ENCODE data around the gene MGAT4A.
A peak's percentile ranks its signal among the peaks of the same experiment; 100 is the strongest.
"Not testable (repeated sequence)": the region's sequence is repeated elsewhere in the genome, so short reads cannot be mapped to it uniquely, and the experiment has no call there.

MGAT4A gene

DNA sequence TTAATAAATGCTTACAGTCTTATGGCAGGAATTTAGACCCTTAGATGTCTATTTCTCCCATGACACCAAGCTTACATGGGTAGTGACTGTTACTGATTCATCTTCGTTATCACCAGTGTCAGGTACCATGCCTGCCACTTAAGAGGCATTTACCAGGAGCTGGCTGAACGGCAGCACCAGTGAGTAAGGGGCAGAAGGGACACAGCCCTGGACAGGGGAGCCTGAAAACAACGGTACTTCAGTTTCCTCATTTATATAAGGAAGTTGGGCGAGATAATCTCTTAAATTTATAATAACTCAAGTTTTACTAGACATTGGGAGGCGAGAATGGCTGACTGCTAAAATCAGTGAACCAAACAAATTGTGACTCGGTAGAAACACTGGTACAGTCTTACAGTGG, 123.8 kb downstream of the MGAT4A start:
- DNase-seq (ENCODE audit: low spot score), result no peak

GRCh38 chr2:98606431-98606830, 124.5 kb downstream of the MGAT4A start:
- no peak for DNase-seq (ENCODE audit: low spot score)

DNA sequence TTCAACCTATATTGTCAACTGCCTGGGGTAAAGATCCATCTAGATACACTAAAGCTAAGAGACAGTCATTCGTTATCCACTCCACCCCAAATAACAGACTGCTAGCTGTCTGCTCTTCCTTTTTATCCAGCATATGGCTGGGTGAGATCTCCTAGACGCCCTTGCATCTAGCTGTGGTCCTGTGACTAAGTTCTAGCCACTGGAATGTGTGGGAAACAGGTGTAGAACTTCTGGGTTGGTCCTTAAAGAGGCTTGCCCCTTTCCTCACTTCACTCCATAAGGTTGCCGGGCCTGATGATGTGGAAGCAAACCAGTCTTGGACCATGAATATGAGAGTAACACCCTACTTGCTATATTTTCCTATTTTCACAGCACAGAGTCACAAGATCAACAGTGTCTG, 125.9 kb downstream of the MGAT4A start:
- no peak for DNase-seq (ENCODE audit: low spot score)

DNA sequence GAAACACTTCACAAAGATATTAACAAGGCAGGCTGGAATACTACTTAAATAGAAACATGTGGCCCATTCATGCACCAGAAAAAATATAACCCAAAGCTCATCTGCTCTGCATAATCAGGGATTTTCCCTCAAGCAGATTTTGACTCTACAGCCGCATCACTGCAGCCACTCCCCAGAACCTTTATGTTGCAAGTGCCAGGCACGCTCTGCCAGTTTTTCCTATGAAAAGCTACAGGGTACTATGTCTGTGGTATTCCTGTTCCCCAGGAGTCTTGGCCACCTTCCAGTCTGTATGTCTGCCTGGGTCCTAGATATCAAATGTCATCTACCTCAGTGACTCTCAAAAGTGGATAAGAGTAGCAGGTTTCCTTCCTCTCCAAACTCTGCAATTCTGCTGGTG, 126.4 kb downstream of the MGAT4A start:
- DNase-seq (ENCODE audit: low spot score), result no peak

DNA sequence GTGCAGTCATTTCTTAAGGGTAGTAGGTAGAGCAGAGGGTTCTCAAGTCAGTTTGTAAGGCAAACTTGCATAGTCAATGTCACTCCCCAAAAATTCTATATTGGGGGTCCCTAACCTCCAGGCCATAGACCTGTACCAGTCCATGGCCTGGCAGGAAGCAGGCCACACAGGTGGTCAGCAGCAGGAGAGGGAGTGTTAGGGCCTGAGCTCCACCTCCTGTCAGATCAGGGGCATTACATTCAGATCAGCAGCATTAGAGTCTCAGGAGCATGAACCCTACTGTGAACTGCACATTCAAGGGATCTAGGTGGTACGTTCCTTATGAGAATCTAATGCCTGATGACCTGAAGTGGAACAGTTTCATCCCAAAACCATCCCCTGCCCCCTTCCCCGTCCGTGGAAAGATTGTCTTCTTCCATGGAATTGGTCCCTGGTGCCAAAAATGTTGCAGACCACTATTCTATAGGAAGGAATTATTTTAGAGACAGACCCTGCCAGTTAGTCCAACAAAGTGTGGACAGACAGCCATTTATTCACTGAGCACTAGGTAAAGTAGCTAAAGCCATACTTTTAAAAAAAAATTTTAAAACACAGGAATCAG, 129.3 kb downstream of the MGAT4A start:
- DNase-seq (ENCODE audit: low spot score), result peak; percentile 54

DNA sequence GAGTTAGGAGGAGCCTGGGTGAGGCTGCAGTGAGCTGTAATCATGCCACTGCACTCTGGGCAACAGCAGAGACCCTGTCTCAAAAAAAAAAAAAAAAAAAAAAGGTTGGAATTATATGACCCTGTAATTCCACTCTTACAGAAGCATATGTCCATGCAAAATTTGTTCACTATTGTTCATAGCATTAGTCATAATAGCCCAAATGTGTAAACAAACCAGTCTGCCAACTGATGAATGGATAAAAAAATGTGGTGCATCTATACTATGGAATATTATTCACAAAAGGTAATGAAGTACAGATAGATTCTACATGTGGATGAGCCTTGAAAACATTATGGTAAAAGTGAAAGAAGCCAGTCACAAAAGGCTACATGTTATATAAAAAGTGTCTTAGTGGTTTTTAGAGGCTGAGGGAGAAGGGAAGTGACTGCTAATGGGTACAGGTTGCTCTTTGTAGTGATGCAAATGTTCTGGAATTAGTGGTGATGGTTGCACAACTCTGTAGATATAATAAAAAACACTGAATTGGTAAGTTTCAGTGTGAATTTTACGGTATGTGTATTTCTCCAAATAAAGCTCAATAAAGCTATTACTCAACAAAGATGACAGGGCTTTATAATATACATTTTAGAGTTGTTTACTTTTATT, 132.0 kb downstream of the MGAT4A start:
- no peak for DNase-seq (ENCODE audit: low spot score)

GRCh38 chr2:98594665-98595064, 136.3 kb downstream of the MGAT4A start:
- not testable (repeated sequence) for DNase-seq (ENCODE audit: low spot score)

GRCh38 chr2:98592565-98592964, 138.4 kb downstream of the MGAT4A start:
- no peak for DNase-seq (ENCODE audit: low spot score)

- no peak for DNase-seq (ENCODE audit: low spot score)
Observed at GRCh38 chr2:98589489-98589888, 141.4 kb downstream of the MGAT4A start.

DNA sequence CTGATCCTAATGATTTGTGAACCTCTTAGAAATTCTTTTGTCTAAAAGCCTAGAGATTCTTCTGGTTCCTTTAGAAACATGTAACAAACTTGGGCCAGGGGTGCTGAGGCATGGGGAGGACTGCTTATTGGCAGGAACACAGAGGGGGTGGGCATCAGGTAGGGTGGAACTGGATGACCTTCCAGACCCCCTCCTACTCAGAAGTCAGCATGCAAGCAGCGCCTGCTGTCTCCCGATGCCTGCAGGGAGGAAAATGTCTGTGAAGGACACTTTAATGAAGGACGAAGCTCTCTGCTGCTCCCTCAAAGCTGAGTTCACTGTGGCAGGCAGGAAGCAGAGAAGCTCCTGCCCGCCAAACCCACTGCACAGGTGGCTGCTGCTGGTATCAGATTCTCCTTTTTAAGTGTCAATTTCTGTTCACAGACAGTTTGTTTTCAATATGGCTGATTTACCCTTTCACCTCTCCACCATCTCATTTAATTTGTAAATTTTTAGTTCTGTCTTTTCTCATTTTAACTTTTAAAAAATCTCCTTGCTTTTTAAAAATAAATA, 142.0 kb downstream of the MGAT4A start:
- DNase-seq (ENCODE audit: low spot score), result no peak

- no peak for DNase-seq (ENCODE audit: low spot score)
Observed at GRCh38 chr2:98586551-98587140, 144.3 kb downstream of the MGAT4A start.

DNA sequence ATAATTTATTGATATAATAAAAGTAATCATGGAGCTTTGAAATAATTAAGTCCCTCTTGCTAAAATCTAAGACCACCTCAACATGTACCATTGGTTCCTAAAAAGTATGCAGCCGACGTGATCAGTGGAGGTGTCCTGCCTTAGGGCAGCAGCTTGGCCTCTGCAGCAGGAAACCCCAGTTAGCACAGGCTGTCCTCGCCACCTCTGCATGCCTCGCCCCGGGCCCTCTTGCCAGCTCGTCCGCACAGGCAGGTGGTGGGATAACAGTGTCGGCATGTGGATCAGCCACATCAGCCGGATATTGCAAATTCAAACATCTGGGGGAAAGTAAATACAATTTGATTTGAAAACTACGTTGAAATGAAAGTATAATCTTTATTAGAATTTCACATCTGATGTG, 145.5 kb downstream of the MGAT4A start:
- DNase-seq (ENCODE audit: low spot score), result no peak

DNA sequence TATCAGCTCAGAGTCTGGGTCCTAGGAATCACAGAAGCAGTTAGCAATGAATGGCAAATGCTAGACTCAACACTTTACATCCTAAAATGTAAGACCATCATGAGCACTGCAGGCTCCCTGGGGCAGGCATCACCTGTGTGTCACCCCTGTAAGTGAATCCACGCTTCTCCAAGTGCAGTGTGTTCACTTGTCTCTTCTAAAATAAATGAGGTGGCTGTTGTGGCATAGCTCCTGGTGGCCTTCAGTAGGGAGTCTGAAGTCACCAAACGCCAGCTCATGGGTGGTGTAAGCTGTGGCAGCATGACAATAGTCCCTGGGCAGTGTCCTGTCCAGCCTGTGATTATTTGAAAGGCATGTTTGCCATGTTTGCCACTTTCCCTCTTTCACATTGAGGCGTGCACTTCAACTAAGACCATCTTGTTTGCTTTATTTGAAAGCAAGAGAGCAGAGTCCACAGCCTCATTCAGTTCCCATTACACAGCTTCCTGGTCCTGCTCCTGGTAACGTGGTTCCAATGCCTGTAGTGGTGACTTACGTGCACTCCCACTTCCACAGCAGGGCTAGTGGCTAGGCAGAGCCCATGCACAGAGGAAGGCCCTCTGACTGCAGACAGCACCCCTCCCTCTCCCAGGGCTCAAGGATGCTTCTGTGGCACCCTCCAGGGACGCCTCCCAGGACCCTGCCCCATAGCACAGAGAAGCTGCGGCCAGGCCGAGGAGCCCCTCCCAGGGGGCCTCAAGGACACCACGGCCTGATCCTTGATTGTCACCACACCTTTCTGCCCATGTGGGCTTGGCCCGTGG, 146.9 kb downstream of the MGAT4A start:
- DNase-seq (ENCODE audit: low spot score), result no peak

GRCh38 chr2:98583276-98583675, 147.7 kb downstream of the MGAT4A start:
- DNase-seq (ENCODE audit: low spot score), result no peak

DNA sequence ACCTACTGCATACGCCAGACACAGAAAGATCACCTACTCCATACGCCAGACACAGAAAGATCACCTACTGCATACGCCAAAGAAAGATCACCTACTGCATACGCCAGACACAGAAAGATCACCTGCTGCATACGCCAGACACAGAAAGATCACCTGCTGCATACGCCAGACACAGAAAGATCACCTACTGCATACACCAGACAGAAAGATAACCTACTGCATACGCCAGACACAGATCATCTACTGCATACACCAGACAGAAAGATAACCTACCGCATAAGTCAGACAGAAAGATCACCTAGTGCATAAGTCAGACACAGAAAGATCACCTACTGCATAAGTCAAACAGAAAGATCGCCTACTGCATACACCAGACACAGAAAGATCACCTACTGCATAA, 148.4 kb downstream of the MGAT4A start:
- no peak for DNase-seq (ENCODE audit: low spot score)

GRCh38 chr2:98580656-98581284, 150.2 kb downstream of the MGAT4A start:
- DNase-seq (ENCODE audit: low spot score), result no peak

DNA sequence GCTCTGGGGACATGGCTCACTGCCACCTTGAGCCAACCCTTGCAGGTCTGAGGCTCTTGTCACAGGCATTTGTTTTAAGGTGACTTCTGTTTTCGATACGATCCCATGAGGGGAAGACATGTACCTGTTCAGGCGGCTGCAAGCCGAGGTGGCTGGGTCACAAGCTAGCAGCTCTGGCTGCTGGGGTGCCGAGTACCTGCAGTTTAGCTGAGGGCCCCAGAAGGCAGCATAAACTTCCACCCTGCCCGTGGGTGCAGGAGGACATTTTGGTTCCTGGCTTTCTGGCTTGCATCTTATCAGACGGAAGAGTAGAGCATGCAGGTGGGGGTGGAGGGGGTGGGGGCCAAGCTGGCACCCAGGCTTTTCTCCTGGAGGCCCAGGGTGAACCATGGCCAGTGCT, 151.0 kb downstream of the MGAT4A start:
- no peak for DNase-seq (ENCODE audit: low spot score)

- DNase-seq (ENCODE audit: low spot score), result no peak
Observed at GRCh38 chr2:98578231-98578630, 152.7 kb downstream of the MGAT4A start.

GRCh38 chr2:98577313-98577712, 153.6 kb downstream of the MGAT4A start:
- DNase-seq (ENCODE audit: low spot score), result no peak

DNA sequence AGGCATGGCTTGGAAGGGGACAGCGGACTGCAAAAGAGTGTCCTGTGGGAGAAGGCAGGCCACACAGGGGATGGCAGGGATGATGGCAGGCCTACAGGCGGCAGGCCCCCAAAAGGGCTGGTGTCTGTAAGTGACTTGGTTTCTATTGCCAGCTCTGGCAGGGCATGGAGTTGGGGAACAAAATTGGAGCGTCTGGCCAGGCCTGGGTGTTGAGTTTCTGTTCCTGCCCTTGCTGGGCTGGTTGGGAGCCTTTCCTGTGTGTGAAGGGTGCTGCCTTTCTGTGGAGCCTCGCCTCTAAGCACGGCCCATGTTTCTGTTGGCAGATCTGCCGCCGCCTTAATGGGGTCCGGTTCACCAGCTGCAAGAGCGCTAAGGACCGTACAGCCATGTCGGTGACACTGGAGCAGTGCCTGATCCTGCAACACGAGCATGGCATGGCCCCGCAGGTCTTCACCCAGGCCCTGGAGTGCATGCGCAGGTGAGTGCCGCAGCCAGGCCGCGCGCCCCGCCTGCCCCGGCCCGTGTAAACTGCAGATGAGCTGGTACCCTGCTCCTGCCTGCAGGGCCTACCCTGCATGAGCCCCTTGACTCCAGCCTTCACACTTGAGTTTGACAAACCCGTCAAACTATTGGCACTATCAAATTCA, 154.1 kb downstream of the MGAT4A start:
- no peak for DNase-seq (ENCODE audit: low spot score)

DNA sequence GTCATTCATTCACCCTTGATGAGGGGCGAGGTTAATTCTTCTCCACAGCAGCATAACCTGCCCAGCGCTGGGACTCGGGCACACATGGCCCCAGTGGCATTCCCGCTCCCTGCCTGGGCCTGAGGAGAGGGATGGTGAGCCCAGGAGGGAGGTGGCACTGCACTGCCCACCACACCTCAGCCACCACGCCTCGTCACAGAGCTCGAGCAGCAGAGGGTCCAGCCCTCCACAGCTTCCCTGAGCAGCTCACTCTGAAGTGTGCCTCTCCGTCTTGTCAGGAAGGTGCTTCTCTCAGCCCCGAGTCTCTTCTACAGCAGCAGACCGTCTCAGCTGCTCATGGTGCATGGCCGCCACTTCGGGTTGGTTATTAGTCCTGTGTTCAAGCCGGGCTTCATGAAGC, 157.5 kb downstream of the MGAT4A start:
- DNase-seq (ENCODE audit: low spot score), result no peak

- peak; percentile 32 for DNase-seq (ENCODE audit: low spot score)
Observed at GRCh38 chr2:98572676-98573075, 158.3 kb downstream of the MGAT4A start.

Measured in AG08396 (cell line).